WI38 (cell line): ENCODE results near the gene GTPBP4.
"Not testable (repeated sequence)": the region's sequence is repeated elsewhere in the genome, so short reads cannot be mapped to it uniquely, and the experiment has no call there.

Experiments used
- H3K4me3 ChIP-seq: 2 replicates; pipeline ENCODE4 v1.5.1; 2011; ENCODE audit warnings: low read depth, mild to moderate bottlenecking, control low read depth, low read length
- CTCF ChIP-seq: IDR thresholded peaks from 2 replicates; pipeline ENCODE4 v1.5.1; 2012; ENCODE audit warnings: low read depth, mild to moderate bottlenecking, control low read depth, low read length

Gene GTPBP4

GRCh38 chr10:1057106-1057657 is 68.9 kb downstream of the GTPBP4 start:
- H3K4me3 ChIP-seq = peak overlapping the region; percentile 96
- no peak for TF ChIP-seq CTCF

- no peak for TF ChIP-seq CTCF
- no peak overlapping the region for H3K4me3 ChIP-seq
These were observed 69.8 kb downstream of the GTPBP4 start for GRCh38 chr10:1058017-1058416.

GRCh38 chr10:1059902-1060301 is 71.7 kb downstream of the GTPBP4 start:
- H3K4me3 ChIP-seq = no peak overlapping the region
- no peak for TF ChIP-seq CTCF

- H3K4me3 ChIP-seq = no peak overlapping the region
- TF ChIP-seq CTCF = no peak
These were observed 73.9 kb downstream of the GTPBP4 start for GRCh38 chr10:1061930-1062774.

- no peak for TF ChIP-seq CTCF
These were observed 75.1 kb downstream of the GTPBP4 start for GRCh38 chr10:1063232-1063865.

GRCh38 chr10:1064964-1065247 is 76.7 kb downstream of the GTPBP4 start:
- H3K4me3 ChIP-seq = no peak overlapping the region
- TF ChIP-seq CTCF = no peak

More at GRCh38 chr10:1063232-1063865, 75.1 kb downstream of the GTPBP4 start:
- no peak overlapping the region for H3K4me3 ChIP-seq

GRCh38 chr10:1066734-1067133 is 78.5 kb downstream of the GTPBP4 start:
- not testable (repeated sequence) for H3K4me3 ChIP-seq
